SK-N-SH treated with all-trans-retinoic acid at 6 μM for 48 hours (cell line): ENCODE measurements around the gene COL28A1.
"Not testable (repeated sequence)": the region's sequence is repeated elsewhere in the genome, so short reads cannot be mapped to it uniquely, and the experiment has no call there.

ENCODE experiments used
- ATAC-seq: fragments of 200-7000 bp; cut with Tn5 transposase; 3 replicates; pipeline ENCODE4 v1.9.1; 2020; ENCODE audit warnings: mild to moderate bottlenecking, moderate library complexity
- ARNTL ChIP-seq: fragments of 450-650 bp; formaldehyde crosslinking; IDR thresholded peaks from 2 replicates; pipeline ENCODE4 v1.5.0; 2020; ENCODE audit warnings: low read depth, mild to moderate bottlenecking, moderate library complexity, borderline replicate concordance
- BACH2 ChIP-seq: fragments of 250-450 bp; sonication (Bioruptor Pico); IDR thresholded peaks from 2 replicates; pipeline ENCODE4 v1.9.0; 2021; ENCODE audit warnings: mild to moderate bottlenecking, borderline replicate concordance
- CREB5 ChIP-seq: fragments of 250-450 bp; sonication (Bioruptor Pico); IDR thresholded peaks from 2 replicates; pipeline ENCODE4 v1.5.1; 2020; ENCODE audit warnings: low read depth, mild to moderate bottlenecking, moderate library complexity
- CSDC2 ChIP-seq: fragments of 250-450 bp; sonication (Bioruptor Pico); IDR thresholded peaks from 2 replicates; pipeline ENCODE4 v1.5.0; 2020; ENCODE audit warnings: mild to moderate bottlenecking, moderate library complexity
- CSRNP3 ChIP-seq: fragments of 250-450 bp; sonication (Bioruptor Pico); IDR thresholded peaks from 2 replicates; pipeline ENCODE4 v1.5.1; 2021; ENCODE audit warnings: mild to moderate bottlenecking, moderate library complexity
- ESRRG ChIP-seq: fragments of 250-450 bp; sonication (Bioruptor Pico); IDR thresholded peaks from 2 replicates; pipeline ENCODE4 v1.6.1; 2021; ENCODE audit warnings: mild to moderate bottlenecking
- GLIS3 ChIP-seq: fragments of 250-450 bp; sonication (Bioruptor Pico); IDR thresholded peaks from 2 replicates; pipeline ENCODE4 v1.5.0; 2020; ENCODE audit warnings: mild to moderate bottlenecking, moderate library complexity
- ISL1 ChIP-seq: fragments of 250-450 bp; sonication (Bioruptor Pico); IDR thresholded peaks from 2 replicates; pipeline ENCODE4 v2.1.2; 2022; ENCODE audit warnings: mild to moderate bottlenecking, moderate library complexity
- OSR1 ChIP-seq: fragments of 250-450 bp; sonication (Bioruptor Pico); IDR thresholded peaks from 2 replicates; pipeline ENCODE4 v1.8.0; 2022; ENCODE audit warnings: moderate library complexity, mild to moderate bottlenecking, inconsistent platforms
- PATZ1 ChIP-seq: fragments of 250-450 bp; sonication (Bioruptor Pico); IDR thresholded peaks from 2 replicates; pipeline ENCODE4 v1.8.0; 2020; ENCODE audit warnings: mild to moderate bottlenecking, moderate library complexity, borderline replicate concordance
- POU6F1 ChIP-seq: fragments of 250-450 bp; sonication (Bioruptor Pico); IDR thresholded peaks from 2 replicates; pipeline ENCODE4 v1.8.0; 2021; ENCODE audit warnings: low read depth, mild to moderate bottlenecking, moderate library complexity, borderline replicate concordance
- PPARA ChIP-seq: fragments of 250-450 bp; sonication (Bioruptor Pico); IDR thresholded peaks from 2 replicates; pipeline ENCODE4 v1.5.0; 2020; ENCODE audit warnings: mild to moderate bottlenecking, borderline replicate concordance
- RARB ChIP-seq: fragments of 250-450 bp; sonication (Bioruptor Pico); IDR thresholded peaks from 2 replicates; pipeline ENCODE4 v1.8.0; 2021; ENCODE audit warnings: mild to moderate bottlenecking, moderate library complexity
- SNAI2 ChIP-seq: fragments of 250-450 bp; sonication (Bioruptor Pico); IDR thresholded peaks from 2 replicates; pipeline ENCODE4 v1.5.0; 2020; ENCODE audit warnings: mild to moderate bottlenecking, moderate library complexity
- TCF4 ChIP-seq: fragments of 250-450 bp; sonication (Bioruptor Pico); IDR thresholded peaks from 2 replicates; pipeline ENCODE4 v1.8.0; 2021; ENCODE audit warnings: mild to moderate bottlenecking, moderate library complexity, borderline replicate concordance
- TOX ChIP-seq: fragments of 250-450 bp; sonication (Bioruptor Pico); IDR thresholded peaks from 2 replicates; pipeline ENCODE4 v1.8.0; 2021; ENCODE audit warnings: mild to moderate bottlenecking, moderate library complexity, borderline replicate concordance
- ZC3H10 ChIP-seq: fragments of 250-450 bp; sonication (Bioruptor Pico); IDR thresholded peaks from 2 replicates; pipeline ENCODE4 v1.5.1; 2021; ENCODE audit warnings: mild to moderate bottlenecking, moderate library complexity
- ZFP3 ChIP-seq: fragments of 250-450 bp; sonication (Bioruptor Pico); IDR thresholded peaks from 2 replicates; pipeline ENCODE4 v1.5.0; 2020; ENCODE audit warnings: mild to moderate bottlenecking, moderate library complexity
- ZFP30 ChIP-seq: fragments of 450-650 bp; formaldehyde crosslinking; IDR thresholded peaks from 2 replicates; pipeline ENCODE4 v1.5.0; 2022; ENCODE audit warnings: mild to moderate bottlenecking, moderate library complexity
- ZNF565 ChIP-seq: fragments of 450-650 bp; formaldehyde crosslinking; conservative IDR thresholded peaks from 2 replicates; pipeline ENCODE4 v1.5.0; 2020; ENCODE audit warnings: low read depth, mild to moderate bottlenecking, moderate library complexity
- ZNF70 ChIP-seq: fragments of 450-650 bp; formaldehyde crosslinking; IDR thresholded peaks from 2 replicates; pipeline ENCODE4 v1.5.0; 2020; ENCODE audit warnings: mild to moderate bottlenecking, moderate library complexity
- ZNF8 ChIP-seq: fragments of 450-650 bp; formaldehyde crosslinking; IDR thresholded peaks from 2 replicates; pipeline ENCODE4 v1.5.0; 2020; ENCODE audit warnings: mild to moderate bottlenecking, moderate library complexity

The COL28A1 gene

GRCh38 chr7:7562736-7563135 lies 27.1 kb upstream of the COL28A1 start:
- no peak for ATAC-seq
- TF ChIP-seq OSR1 = no peak
- TF ChIP-seq BACH2 (CRISPR knock-in tag) = no peak
- TF ChIP-seq ZNF565 (CRISPR knock-in tag) = no peak
- TF ChIP-seq PATZ1 = no peak
- no peak for TF ChIP-seq TOX (CRISPR knock-in tag)
- no peak for TF ChIP-seq CSDC2
- no peak for TF ChIP-seq ZNF8 (CRISPR knock-in tag)

- ATAC-seq = not testable (repeated sequence)
- TF ChIP-seq ZNF8 (CRISPR knock-in tag) = peak; percentile 40
Measured at GRCh38 chr7:7561591-7561990, 25.9 kb upstream of the COL28A1 start.

GRCh38 chr7:7557252-7557651 lies 21.6 kb upstream of the COL28A1 start:
- no peak for ATAC-seq
- no peak for TF ChIP-seq RARB (CRISPR knock-in tag)
- no peak for TF ChIP-seq CSDC2
- TF ChIP-seq GLIS3 (CRISPR knock-in tag) = no peak
- no peak for TF ChIP-seq ESRRG (CRISPR knock-in tag)
- no peak for TF ChIP-seq ZFP3 (CRISPR knock-in tag)
- no peak for TF ChIP-seq ZC3H10 (CRISPR knock-in tag)
- no peak for TF ChIP-seq CREB5 (CRISPR knock-in tag)
- TF ChIP-seq PATZ1 = no peak
- TF ChIP-seq BACH2 (CRISPR knock-in tag) = no peak
- TF ChIP-seq ZFP30 (CRISPR knock-in tag) = no peak
- no peak for TF ChIP-seq POU6F1 (CRISPR knock-in tag)
- TF ChIP-seq ZNF70 (CRISPR knock-in tag) = no peak
- no peak for TF ChIP-seq SNAI2
- TF ChIP-seq, all 23 proteins: peak for 0

GRCh38 chr7:7556852-7557251 lies 21.2 kb upstream of the COL28A1 start:
- TF ChIP-seq ZFP3 (CRISPR knock-in tag) = no peak
- no peak for TF ChIP-seq CREB5 (CRISPR knock-in tag)
- TF ChIP-seq OSR1 = no peak
- TF ChIP-seq CSDC2 = no peak
- no peak for TF ChIP-seq PATZ1
- TF ChIP-seq PPARA = no peak
- no peak for TF ChIP-seq ZFP30 (CRISPR knock-in tag)
- TF ChIP-seq ZNF8 (CRISPR knock-in tag) = no peak
- no peak for TF ChIP-seq ISL1 (CRISPR knock-in tag)
- TF ChIP-seq ZC3H10 (CRISPR knock-in tag) = no peak
- no peak for TF ChIP-seq BACH2 (CRISPR knock-in tag)
- no peak for TF ChIP-seq ZNF565 (CRISPR knock-in tag)
- no peak for TF ChIP-seq CSRNP3
- no peak for TF ChIP-seq ARNTL (CRISPR knock-in tag)
- TF ChIP-seq ZNF70 (CRISPR knock-in tag) = no peak
- no peak for TF ChIP-seq TCF4
- ATAC-seq = no peak
